GM23248 (cell line): ENCODE measurements around the gene ARHGAP26.

Experiments
- EZH2 ChIP-seq: fragments of 200-600 bp; sonication (generic); IDR thresholded peaks from 2 replicates; pipeline ENCODE4 v1.6.1; 2018; ENCODE audit warnings: antibody characterized with exemption, mild to moderate bottlenecking; ENCODE audit not compliant: insufficient read depth, poor library complexity, severe bottlenecking
- EZH2phosphoT487 ChIP-seq: fragments of 200-600 bp; sonication (generic); IDR thresholded peaks from 2 replicates; pipeline ENCODE4 v1.6.1; 2018; ENCODE audit warnings: antibody characterized with exemption, moderate library complexity, mild to moderate bottlenecking, low read depth; ENCODE audit not compliant: insufficient read depth

- TF ChIP-seq EZH2 (no peak), EZH2phosphoT487 (no peak)
These were observed 301.8 kb downstream of the ARHGAP26 start for GRCh38 chr5:143071927-143072326.
